Adrenal gland (tissue), 12 donors: ENCODE measurements around the gene ZDHHC7. TPM values are rescaled to one million over a fixed set of nuclear protein-coding genes. Genes with fewer than 3 reads are reported as not detected.

Source experiments
- DNase-seq, 7 donors: peaks; one replicate each; pipeline ENCODE4 v3.0.0-alpha.2; 2019 to 2020
- H3K27ac ChIP-seq, 5 donors: fragments of 200-600 bp; sonication (generic) in 4 of 5; 1 replicate in 3 of 5; 2 replicates in 2 of 5; pipeline versions ENCODE4 v1.5.1 to v1.8.0; 2016 to 2020; ENCODE audit warnings: mild to moderate bottlenecking in 1 of 5
- H3K27me3 ChIP-seq: fragments of 200-600 bp; 2 replicates; pipeline ENCODE4 v1.8.0; 2021
- H3K36me3 ChIP-seq, 2 donors: fragments of 200-600 bp; replicated peaks in 1 of 2; 1 replicate in 1 of 2; 2 replicates in 1 of 2; pipeline versions ENCODE4 v1.5.1 to v1.8.0; 2018 to 2022
- H3K4me1 ChIP-seq, 2 donors: fragments of 200-600 bp; replicated peaks in 1 of 2; 1 replicate in 1 of 2; 2 replicates in 1 of 2; pipeline versions ENCODE4 v1.5.1 to v1.8.0; 2018 to 2021
- H3K4me3 ChIP-seq, 4 donors: fragments of 200-600 bp; sonication (generic) in 3 of 4; one replicate each; pipeline ENCODE4 v1.5.1; 2016 to 2018
- H3K9me3 ChIP-seq, 3 donors: fragments of 200-600 bp; sonication (generic) in 1 of 3; replicated peaks in 1 of 3; 1 replicate in 2 of 3; 2 replicates in 1 of 3; pipeline versions ENCODE4 v1.5.1 to v1.8.0; 2016 to 2021
- CTCF ChIP-seq, 6 experiments: fragments of 450-650 bp in 4 of 6; fragments of 200-600 bp in 2 of 6; sonication (generic) in 1 of 6; IDR thresholded peaks; 1 replicate in 5 of 6; 2 replicates in 1 of 6; pipeline versions ENCODE4 v1.5.1 to v1.8.0; 2016 to 2021; ENCODE audit warnings: antibody characterized with exemption in 6 of 6, mild to moderate bottlenecking in 2 of 6, moderate library complexity in 1 of 6
- POLR2A ChIP-seq, 2 donors: fragments of 450-650 bp; IDR thresholded peaks; one replicate each; pipeline ENCODE4 v1.6.1; 2017; ENCODE audit warnings: antibody characterized with exemption in 2 of 2, mild to moderate bottlenecking in 2 of 2, moderate library complexity in 1 of 2
- WGBS, 4 donors: extraction: QIAGEN DNeasy Blood & Tissue Kit in 2 of 4; methylation state at CpG; one replicate each; pipeline versions ENCODE4 v1.1.5 to v1.1.7; 2013 to 2017; 5-methylcytosine and 5-hydroxymethylcytosine counted together
- intact Hi-C, 2 donors: fragments of 100-400 bp; cut with DNase I; formaldehyde crosslinking; loops; one replicate each; pipeline versions ENCODE4 v1.14.1 to v1.15.0; 2022 to 2023
- polyA plus RNA-seq, 3 donors: library from polyadenylated mRNA; stranded (reverse); fragments of 200-250 nt in 2 of 3; fragments of 350-450 nt in 1 of 3; fragmentation: Illumina TruSeq in 1 of 3; extraction: RNeasy Lipid Tissue Mini Kit (QIAGEN cat#74804) in 1 of 3; gene quantifications; one replicate each; pipeline ENCODE4 v1.2.3, GENCODE V29; 2013 to 2014
- total RNA-seq, 9 donors: library from RNA; depleted of rRNA in 4 of 9; stranded (reverse); fragments of >200 nt in 4 of 9; fragments of 120-200 nt in 1 of 9; fragmentation: NEBNext Ultra II Directional in 1 of 9; extraction: Animal tissue kit (Norgen Biotek cat#: 25700) in 1 of 9; gene quantifications; one replicate each; pipeline versions ENCODE4 v1.1.0 to v1.2.4, GENCODE V29; 2013 to 2023
- donor health status: healthy with polysubstance abuse.
- donor health status: Bipolar disorder and iron deficiency.
- donor health status: DM: yes; HTN: yes; CAD: no.
- donor health status: DM: no; HTN: no; CAD: no.
- donor health status: DM: no; HTN: no; CAD: no.
- donor health status: DM: yes; HTN: yes; CAD: no.

Gene ZDHHC7
- total and polyA plus RNA-seq, 12 donors, result 22.5 to 74.6 (median 41.0) TPM

- no peak for DNase-seq
- Histone ChIP-seq H3K4me3 (no peak overlapping the region), H3K27me3 (no peaks in the 10 kb centered on the region), H3K9me3 (no peaks in the 10 kb centered on the region), H3K27ac (no peak overlapping the region), H3K4me1 (peaks cover 0 to 28% of the 10 kb centered on the region in 2 donors), H3K36me3 (no peaks in the 10 kb centered on the region)
- 90 to 97% (median 94%) methylated on average over 15 to 17 of the region's 17 CpGs for whole genome bisulfite sequencing, 4 donors
- intact Hi-C loops, result no loop called here
- TF ChIP-seq CTCF (IDR thresholded peaks at IDR 0.05) (no peak), POLR2A (IDR thresholded peaks at IDR 0.05) (no peak)
These were observed 37.7 kb upstream of the ZDHHC7 start for GRCh38 chr16:85048921-85049562.

GRCh38 chr16:85047867-85048455, 36.6 kb upstream of the ZDHHC7 start:
- no peak for TF ChIP-seq CTCF (IDR thresholded peaks at IDR 0.05)
- no peak for TF ChIP-seq POLR2A (IDR thresholded peaks at IDR 0.05)
- intact Hi-C loops, result no loop called here
- H3K27ac ChIP-seq, result no peak overlapping the region

GRCh38 chr16:85046931-85047866, 35.9 kb upstream of the ZDHHC7 start:
- H3K4me3 ChIP-seq, result no peak overlapping the region
- TF ChIP-seq POLR2A (IDR thresholded peaks at IDR 0.05), result no peak
- no peaks in the 10 kb centered on the region for H3K9me3 ChIP-seq
- H3K27me3 ChIP-seq, result no peaks in the 10 kb centered on the region
- intact Hi-C loops, result no loop called here
- peaks cover 0 to 28% of the 10 kb centered on the region in 2 donors for H3K4me1 ChIP-seq
- no peaks in the 10 kb centered on the region for H3K36me3 ChIP-seq
- WGBS, 4 donors, result 73 to 86% (median 83%) methylated on average over 19 to 20 of the region's 20 CpGs
- no peak overlapping the region for H3K27ac ChIP-seq
- DNase-seq, result no peak

More at GRCh38 chr16:85047867-85048455, 36.6 kb upstream of the ZDHHC7 start:
- no peaks in the 10 kb centered on the region for H3K27me3 ChIP-seq
- no peaks in the 10 kb centered on the region for H3K9me3 ChIP-seq
- peak in 1 of 7 donors; percentile 23 for DNase-seq
- H3K4me3 ChIP-seq, result no peak overlapping the region
- H3K36me3 ChIP-seq, result no peaks in the 10 kb centered on the region
- 87 to 90% (median 89%) methylated on average over 11 of the region's 11 CpGs for WGBS, 4 donors
- peaks cover 0 to 28% of the 10 kb centered on the region in 2 donors for H3K4me1 ChIP-seq

GRCh38 chr16:85046472-85046916, 35.2 kb upstream of the ZDHHC7 start:
- 77 to 91% (median 87%) methylated on average over 8 of the region's 8 CpGs for WGBS, 4 donors
- H3K27me3 ChIP-seq, result no peaks in the 10 kb centered on the region
- H3K36me3 ChIP-seq, result no peaks in the 10 kb centered on the region
- no peak overlapping the region for H3K4me3 ChIP-seq
- peaks cover 0 to 26% of the 10 kb centered on the region in 2 donors for H3K4me1 ChIP-seq
- H3K27ac ChIP-seq, result no peak overlapping the region
- DNase-seq, result peak in 2 of 7 donors; percentile 23 to 36
- intact Hi-C loops, result no loop called here
- H3K9me3 ChIP-seq, result no peaks in the 10 kb centered on the region
- TF ChIP-seq POLR2A (IDR thresholded peaks at IDR 0.05) (no peak), CTCF (IDR thresholded peaks at IDR 0.05) (no peak)
